ENCODE data around the gene TP53I11.

The TP53I11 gene

GRCh38 chr11:44893846-44894617, 56.7 kb downstream of the TP53I11 start:
- DNase-seq (ENCODE audit: low read depth): peak; percentile 48
- peak; percentile 70 for TF ChIP-seq CTCF (IDR thresholded peaks at IDR 0.05; ENCODE audit: insufficient read depth, low read depth, low read length, missing control alignments)
- no peak overlapping the region for H3K4me3 ChIP-seq (ENCODE audit: low read length)

- no peak for DNase-seq (ENCODE audit: low read depth)
- no peak overlapping the region for H3K4me3 ChIP-seq (ENCODE audit: low read length)
- TF ChIP-seq CTCF (IDR thresholded peaks at IDR 0.05; ENCODE audit: insufficient read depth, low read depth, low read length, missing control alignments): no peak
Observed at GRCh38 chr11:44893308-44893822, 57.3 kb downstream of the TP53I11 start.

GRCh38 chr11:44892843-44893242, 57.8 kb downstream of the TP53I11 start:
- DNase-seq (ENCODE audit: low read depth): no peak
- TF ChIP-seq CTCF (IDR thresholded peaks at IDR 0.05; ENCODE audit: insufficient read depth, low read depth, low read length, missing control alignments): no peak
- H3K4me3 ChIP-seq (ENCODE audit: low read length): no peak overlapping the region

GRCh38 chr11:44889266-44889665, 61.4 kb downstream of the TP53I11 start:
- no peak for DNase-seq (ENCODE audit: low read depth)
- no peak for TF ChIP-seq CTCF (IDR thresholded peaks at IDR 0.05; ENCODE audit: insufficient read depth, low read depth, low read length, missing control alignments)

GRCh38 chr11:44887636-44888035, 63.0 kb downstream of the TP53I11 start:
- no peak for DNase-seq (ENCODE audit: low read depth)
- TF ChIP-seq CTCF (IDR thresholded peaks at IDR 0.05; ENCODE audit: insufficient read depth, low read depth, low read length, missing control alignments): no peak
- H3K4me3 ChIP-seq (ENCODE audit: low read length): no peak overlapping the region

More at GRCh38 chr11:44889266-44889665, 61.4 kb downstream of the TP53I11 start:
- H3K4me3 ChIP-seq (ENCODE audit: low read length): no peak overlapping the region

- DNase-seq (ENCODE audit: low read depth): peak; percentile 4
- H3K4me3 ChIP-seq (ENCODE audit: low read length): no peak overlapping the region
- TF ChIP-seq CTCF (IDR thresholded peaks at IDR 0.05; ENCODE audit: insufficient read depth, low read depth, low read length, missing control alignments): no peak
Observed at GRCh38 chr11:44886790-44887140, 63.9 kb downstream of the TP53I11 start.
